Activated T-helper 2 cell treated with anti-CD3 and anti-CD28 coated beads, Interferon-gamma antibody, Interleukin-2, Interleukin-4, amounts not matched to agents 10 μg/mL and 5 μg/mL and 100 μg/mL, durations not matched to agents 14 hours and 24 hours and 36 hours (primary cell): ENCODE data around the gene FBXO24. TPM values are rescaled to one million over a fixed set of nuclear protein-coding genes. Genes with fewer than 3 reads are reported as not detected.
"Not testable (repeated sequence)": the region's sequence is repeated elsewhere in the genome, so short reads cannot be mapped to it uniquely, and the experiment has no call there.

Experiments used
- DNase-seq: peaks from one replicate; pipeline ENCODE4 v3.0.0; 2021; ENCODE audit warnings: low spot score
- H3K27ac Mint-ChIP-seq: one replicate; pipeline ENCODE4 v1.8.0; 2021; ENCODE audit warnings: mixed read lengths
- H3K27me3 Mint-ChIP-seq: one replicate; pipeline ENCODE4 v1.8.0; 2021; ENCODE audit warnings: low read depth, mixed read lengths
- H3K36me3 Mint-ChIP-seq: one replicate; pipeline ENCODE4 v1.8.0; 2021; ENCODE audit warnings: low read depth, mixed read lengths
- H3K4me1 Mint-ChIP-seq: one replicate; pipeline ENCODE4 v1.8.0; 2021; ENCODE audit warnings: low read depth, mixed read lengths
- H3K4me3 Mint-ChIP-seq: one replicate; pipeline ENCODE4 v1.8.0; 2021; ENCODE audit warnings: low read depth, mild to moderate bottlenecking, moderate library complexity, mixed read lengths
- H3K9me3 Mint-ChIP-seq: one replicate; pipeline ENCODE4 v1.8.0; 2021; ENCODE audit warnings: mixed read lengths
- intact Hi-C: fragments of 100-400 bp; cut with micrococcal nuclease; formaldehyde crosslinking; loops from one replicate; pipeline ENCODE4 v1.15.1; 2023
- total RNA-seq: library from RNA; stranded (reverse); gene quantifications from 2 replicates; pipeline ENCODE4 v1.2.3, GENCODE V29; 2022

Gene FBXO24
- total RNA-seq, 1 donor from 2014 or later = 0.91 TPM

DNA sequence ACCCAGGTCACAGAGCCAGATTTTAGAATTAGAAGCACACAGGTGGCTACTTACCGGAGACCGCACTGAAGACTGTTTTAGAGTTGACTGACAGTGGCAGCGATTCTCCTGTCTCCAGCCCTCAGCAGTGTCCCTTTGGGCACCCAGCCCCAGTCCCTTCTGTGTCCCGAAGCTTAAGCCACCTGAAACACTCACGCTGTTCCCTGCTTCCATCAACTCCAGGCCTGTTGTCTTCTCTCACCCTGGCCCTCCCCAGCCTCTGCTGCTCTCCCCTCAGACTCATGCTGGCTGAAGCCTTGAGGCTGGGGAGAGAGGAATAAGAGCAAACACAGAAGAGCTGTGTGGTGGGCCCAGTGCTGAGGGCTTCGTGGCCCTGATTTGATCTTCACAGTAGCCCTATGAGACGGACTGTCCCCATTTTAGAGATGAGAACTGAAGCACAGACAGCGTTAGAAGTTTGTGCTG lies 23.0 kb upstream of the FBXO24 start:
- intact Hi-C loops = loop anchor here (5.0 kb wide), 1 partner anchor 129 kb away; the partner anchor contains the start of gene GIGYF1
- H3K36me3 Mint-ChIP-seq = peaks cover 38% of the 10 kb centered on the region
- no peak overlapping the region for H3K4me3 Mint-ChIP-seq

DNA sequence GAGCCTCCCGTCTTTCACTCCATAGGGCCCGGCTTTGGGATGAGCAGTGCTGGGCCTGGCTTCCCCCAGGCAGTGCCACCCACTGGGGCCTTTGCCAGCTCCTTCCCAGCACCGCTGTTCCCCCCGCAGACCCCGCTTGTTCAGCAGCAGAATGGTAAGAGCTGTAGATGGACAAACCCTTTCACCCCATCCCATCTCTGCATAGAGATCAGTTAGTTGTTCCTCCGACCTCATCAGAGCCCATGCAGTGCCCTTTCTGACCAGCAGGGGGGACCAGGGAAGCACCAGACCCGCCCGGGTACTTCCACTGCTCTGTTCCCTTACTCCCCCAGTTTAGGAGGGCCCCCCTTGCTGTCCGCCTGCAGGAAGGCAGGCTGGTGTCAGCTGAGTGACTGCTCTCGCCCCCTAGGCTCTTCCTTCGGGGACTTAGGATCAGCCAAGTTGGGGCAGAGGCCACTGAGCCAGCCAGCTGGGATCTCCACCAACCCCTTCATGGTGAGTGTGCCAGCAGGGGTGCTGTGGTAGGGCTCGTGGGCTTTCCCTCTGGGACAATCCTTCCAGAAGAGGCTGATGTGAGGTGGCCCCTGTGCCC lies 22.2 kb upstream of the FBXO24 start:
- Mint-ChIP-seq H3K4me3 (no peak overlapping the region), H3K36me3 (peaks cover 38% of the 10 kb centered on the region), H3K27ac (no peak overlapping the region), H3K27me3 (no peaks in the 10 kb centered on the region), H3K9me3 (no peaks in the 10 kb centered on the region), H3K4me1 (peaks cover 10% of the 10 kb centered on the region)
- DNase-seq = peak; percentile 72
- intact Hi-C loops = loop anchor here (5.0 kb wide), 1 partner anchor 128 kb away; the partner anchor contains the start of gene GIGYF1

More for the DNA sequence above, 23.0 kb upstream of the FBXO24 start:
- no peaks in the 10 kb centered on the region for H3K9me3 Mint-ChIP-seq
- H3K27me3 Mint-ChIP-seq = no peaks in the 10 kb centered on the region
- DNase-seq = no peak
- H3K27ac Mint-ChIP-seq = no peak overlapping the region
- peaks cover 5% of the 10 kb centered on the region for H3K4me1 Mint-ChIP-seq

DNA sequence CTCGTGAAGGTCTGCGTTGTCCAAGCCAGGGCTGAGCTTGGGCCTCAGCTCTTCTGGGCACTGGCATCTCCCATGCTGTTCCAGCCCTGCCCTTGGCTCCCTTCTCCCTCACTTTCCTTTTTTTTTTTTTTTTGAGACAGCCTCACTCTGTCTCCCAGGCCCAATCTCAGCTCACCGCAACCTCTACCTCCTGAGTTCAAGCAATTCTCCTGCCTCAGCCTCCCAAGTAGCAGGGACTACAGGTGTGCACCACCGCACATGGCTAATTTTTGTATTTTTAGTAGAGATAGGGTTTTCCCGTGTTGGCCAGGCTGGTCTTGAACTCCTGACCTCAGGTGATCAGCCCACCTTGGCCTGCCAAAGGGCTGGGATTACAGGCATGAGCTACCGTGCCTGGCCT lies 21.7 kb upstream of the FBXO24 start:
- H3K36me3 Mint-ChIP-seq = peaks cover 33% of the 10 kb centered on the region
- not testable (repeated sequence) for H3K4me3 Mint-ChIP-seq, H3K9me3 Mint-ChIP-seq, H3K27me3 Mint-ChIP-seq, DNase-seq
- intact Hi-C loops = loop anchor here (5.0 kb wide), 1 partner anchor 128 kb away; the partner anchor contains the start of gene GIGYF1
- peak overlapping the region; percentile 46 for H3K27ac Mint-ChIP-seq
- H3K4me1 Mint-ChIP-seq = peaks cover 15% of the 10 kb centered on the region

DNA sequence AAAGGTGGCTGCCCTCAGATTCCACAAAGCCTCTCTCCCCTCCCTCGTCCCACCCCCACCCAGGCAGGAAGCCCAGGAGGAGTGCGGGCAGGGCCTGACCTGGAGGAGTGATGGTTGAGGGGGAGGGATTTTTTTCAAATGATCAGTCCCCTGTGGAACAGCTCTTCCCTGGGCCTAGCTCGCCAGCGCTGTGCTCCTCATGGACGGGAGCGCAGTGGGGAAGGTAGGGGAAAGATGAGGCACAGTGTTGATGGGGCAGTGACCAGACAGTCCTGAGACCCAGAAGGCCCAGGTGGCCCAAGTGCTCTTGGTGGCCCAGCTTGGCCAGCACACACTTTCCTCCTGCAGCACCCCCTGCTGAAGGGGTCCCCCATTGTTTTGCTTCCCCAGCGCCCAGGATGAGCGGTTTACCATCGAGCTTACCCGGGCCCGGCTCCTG lies 21.0 kb upstream of the FBXO24 start:
- intact Hi-C loops = no loop called here
- DNase-seq = no peak
- no peaks in the 10 kb centered on the region for H3K27me3 Mint-ChIP-seq
- H3K9me3 Mint-ChIP-seq = no peaks in the 10 kb centered on the region
- peaks cover 30% of the 10 kb centered on the region for H3K36me3 Mint-ChIP-seq
- H3K4me1 Mint-ChIP-seq = peaks cover 16% of the 10 kb centered on the region
- no peak overlapping the region for H3K27ac Mint-ChIP-seq
- no peak overlapping the region for H3K4me3 Mint-ChIP-seq

DNA sequence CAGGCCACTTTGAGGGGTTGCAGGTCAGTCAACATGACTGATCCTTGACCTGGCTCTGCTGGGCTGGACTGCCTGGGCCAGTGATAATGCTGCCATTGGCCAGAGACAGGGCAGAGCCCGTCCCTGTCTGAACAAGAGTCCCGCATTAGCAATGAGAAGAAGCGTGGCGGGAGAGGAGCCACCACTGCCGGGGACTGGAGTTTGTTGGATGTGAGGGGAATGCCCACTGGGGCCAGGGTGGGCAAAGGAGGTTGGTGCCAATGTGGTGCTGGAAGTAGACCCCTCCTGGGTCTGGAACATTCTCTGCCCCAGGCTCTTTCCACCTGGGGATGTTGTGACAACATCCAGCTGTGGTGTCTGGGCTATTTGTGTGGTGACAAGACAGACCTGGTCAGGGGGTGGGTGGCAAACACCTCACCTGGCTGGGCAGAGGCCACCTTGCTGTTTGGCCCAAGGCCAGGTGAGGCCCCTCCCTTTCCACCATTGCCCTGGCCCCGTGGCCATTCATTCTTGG lies 20.1 kb upstream of the FBXO24 start:
- Mint-ChIP-seq H3K4me1 (peaks cover 16% of the 10 kb centered on the region), H3K4me3 (no peak overlapping the region), H3K9me3 (no peaks in the 10 kb centered on the region), H3K36me3 (peaks cover 25% of the 10 kb centered on the region), H3K27me3 (no peaks in the 10 kb centered on the region), H3K27ac (no peak overlapping the region)
- DNase-seq = no peak
- intact Hi-C loops = no loop called here

DNA sequence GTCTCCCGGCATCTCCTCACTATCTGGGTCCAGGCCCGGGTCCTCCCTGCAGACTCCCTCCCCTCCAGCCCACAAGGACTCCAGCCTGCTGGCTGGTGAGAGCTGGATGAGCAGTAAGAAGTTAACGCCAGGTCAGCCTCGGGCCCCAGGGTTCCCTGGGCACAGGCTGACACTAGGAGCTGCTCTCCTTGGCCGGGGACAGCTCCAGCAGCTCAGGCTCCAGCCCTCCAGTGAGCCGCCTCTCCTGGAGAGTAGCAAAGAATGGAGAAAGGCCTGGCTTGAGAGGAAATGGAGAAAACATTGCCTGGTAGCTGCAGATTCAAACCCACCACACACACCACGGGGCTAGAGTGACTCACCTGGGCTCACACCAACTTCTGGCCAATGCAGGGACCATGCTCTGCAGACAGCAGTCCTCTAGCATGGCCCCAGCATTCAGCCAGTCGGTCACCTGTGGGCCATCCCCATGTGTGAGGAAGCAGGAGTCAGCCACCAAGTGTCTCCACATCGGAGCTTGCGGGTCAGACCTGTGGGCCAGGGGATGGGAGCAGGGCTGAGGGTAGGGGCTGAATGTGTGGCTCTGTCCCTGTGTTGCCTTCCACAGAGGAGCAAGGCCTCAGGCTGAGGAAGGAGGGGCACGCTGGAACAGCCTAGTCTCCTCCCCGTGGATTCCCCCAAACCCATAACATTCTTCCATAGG lies 18.9 kb upstream of the FBXO24 start:
- H3K4me1 Mint-ChIP-seq = peaks cover 20% of the 10 kb centered on the region
- no peak overlapping the region for H3K27ac Mint-ChIP-seq
- no peak for DNase-seq
- no peaks in the 10 kb centered on the region for H3K27me3 Mint-ChIP-seq
- H3K9me3 Mint-ChIP-seq = no peaks in the 10 kb centered on the region
- intact Hi-C loops = no loop called here
- H3K4me3 Mint-ChIP-seq = no peak overlapping the region
- H3K36me3 Mint-ChIP-seq = peaks cover 25% of the 10 kb centered on the region

DNA sequence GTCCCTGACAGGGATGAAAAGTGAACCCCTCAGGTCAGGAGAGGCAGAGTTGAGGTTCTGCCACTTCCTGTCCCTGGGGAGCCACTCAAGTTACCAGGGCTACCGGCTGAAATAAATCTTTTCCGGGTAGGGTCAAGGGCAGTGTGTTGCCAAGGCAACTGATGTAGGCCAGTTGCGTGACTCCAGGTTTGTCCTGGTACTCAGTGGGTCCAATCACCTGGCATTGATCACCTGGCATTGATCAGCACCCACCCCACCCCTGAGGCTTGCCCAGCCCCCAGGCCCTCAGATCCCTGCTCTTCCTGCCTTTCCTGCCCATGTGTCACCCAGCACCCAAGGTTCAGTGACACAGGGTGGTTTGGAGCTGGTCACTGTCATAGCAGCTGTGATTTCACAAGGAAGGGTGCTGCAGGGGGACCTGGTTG lies 18.4 kb upstream of the FBXO24 start:
- Mint-ChIP-seq H3K9me3 (no peaks in the 10 kb centered on the region), H3K4me3 (no peak overlapping the region), H3K27me3 (no peaks in the 10 kb centered on the region), H3K27ac (peak overlapping the region; percentile 42), H3K4me1 (peaks cover 20% of the 10 kb centered on the region), H3K36me3 (peaks cover 21% of the 10 kb centered on the region)
- no peak for DNase-seq
- intact Hi-C loops = loop anchor here (2.0 kb wide), 1 partner anchor 19 kb away; the partner anchor contains the start of genes FBXO24 and LRCH4

DNA sequence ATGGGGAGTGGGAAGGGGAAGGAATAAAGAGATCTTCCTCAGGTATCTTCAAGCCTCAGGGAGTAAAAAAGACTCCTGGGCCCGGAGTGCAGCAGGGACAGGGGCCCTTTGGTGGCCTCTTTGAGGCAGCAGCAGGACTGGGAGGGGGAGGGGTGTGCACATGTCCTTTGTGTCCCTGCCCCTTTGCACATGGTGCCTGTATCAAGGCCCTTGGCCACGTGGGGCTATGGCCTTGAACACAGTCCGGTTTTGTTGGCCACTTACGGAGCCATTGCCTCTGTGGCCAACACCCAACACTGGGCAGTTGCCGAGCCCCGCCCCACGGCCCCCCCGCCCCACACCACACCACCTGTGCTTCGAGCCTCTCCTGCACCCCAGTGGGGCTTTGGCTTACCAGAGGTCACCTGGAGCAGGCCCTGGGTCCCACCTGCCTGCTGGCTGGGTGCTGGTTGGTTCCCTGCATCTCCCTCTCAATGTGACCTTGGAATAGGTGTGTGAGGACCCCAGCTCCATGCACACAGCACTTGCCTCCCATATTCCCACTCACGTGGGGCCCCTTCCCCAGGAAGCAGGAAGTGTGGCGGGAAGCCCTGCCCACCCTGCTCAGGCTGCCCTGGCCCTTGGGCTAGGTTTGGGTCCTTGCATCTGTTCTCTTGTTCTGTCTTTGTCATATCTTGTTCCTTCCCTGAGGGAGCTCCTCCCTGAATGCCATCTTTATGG lies 17.8 kb upstream of the FBXO24 start:
- H3K4me1 Mint-ChIP-seq = peaks cover 20% of the 10 kb centered on the region
- no peaks in the 10 kb centered on the region for H3K9me3 Mint-ChIP-seq
- H3K27me3 Mint-ChIP-seq = no peaks in the 10 kb centered on the region
- no peak overlapping the region for H3K4me3 Mint-ChIP-seq
- intact Hi-C loops = loop anchor here (2.0 kb wide), 1 partner anchor 18 kb away; the partner anchor contains the start of genes FBXO24 and LRCH4
- H3K27ac Mint-ChIP-seq = peak overlapping the region; percentile 42
- peaks cover 18% of the 10 kb centered on the region for H3K36me3 Mint-ChIP-seq
- DNase-seq = no peak

DNA sequence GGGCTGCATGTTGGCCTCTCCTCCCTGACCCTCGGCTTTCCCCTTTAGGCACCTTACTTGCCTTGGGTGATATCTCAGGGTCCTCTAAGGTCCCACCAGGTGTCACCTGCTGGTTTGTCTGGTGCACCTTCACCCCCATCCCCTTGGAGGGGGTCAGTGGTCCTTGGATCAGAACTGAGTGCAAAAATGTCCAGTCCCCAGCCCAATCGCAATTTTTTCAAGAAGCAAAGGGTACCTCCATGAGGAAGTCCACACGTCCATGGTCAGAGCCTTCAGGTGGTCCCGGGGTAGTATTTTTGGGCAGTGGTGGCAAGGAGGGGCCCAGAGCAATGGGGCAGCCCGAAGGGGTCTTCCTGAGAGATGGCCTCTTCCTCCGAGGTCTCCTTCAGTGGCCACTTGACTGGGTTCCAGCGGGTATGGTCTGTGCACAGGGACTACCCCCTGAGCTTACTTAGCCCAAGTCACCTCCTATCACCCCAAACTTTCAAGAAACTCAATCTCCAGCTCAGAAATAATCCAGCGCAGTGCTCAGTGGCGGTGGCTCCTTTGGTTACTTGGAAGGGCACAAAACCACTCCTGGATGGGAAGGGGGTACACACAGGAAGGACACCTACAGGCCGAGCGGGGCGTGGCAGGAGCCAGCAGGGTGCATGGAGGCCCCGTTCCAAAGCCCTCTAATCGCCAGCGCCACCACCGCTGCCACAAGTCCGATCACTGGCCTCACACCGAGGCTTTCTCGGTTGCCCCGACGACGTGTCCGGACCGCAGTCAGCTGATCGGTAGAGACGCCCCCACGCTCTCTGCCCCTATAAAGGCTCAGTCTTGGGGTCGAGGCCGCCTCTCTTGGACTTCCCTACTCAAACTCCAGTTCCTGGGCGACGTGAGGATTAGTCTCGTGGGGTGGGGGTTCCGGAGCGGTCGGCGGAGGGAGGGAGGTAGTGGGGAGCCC lies 17.0 kb upstream of the FBXO24 start:
- Mint-ChIP-seq H3K4me1 (peaks cover 20% of the 10 kb centered on the region), H3K27me3 (no peaks in the 10 kb centered on the region), H3K36me3 (peaks cover 11% of the 10 kb centered on the region), H3K9me3 (no peaks in the 10 kb centered on the region), H3K4me3 (no peak overlapping the region), H3K27ac (no peak overlapping the region)
- peak; percentile 30 for DNase-seq
- intact Hi-C loops = loop anchor here (2.0 kb wide), 1 partner anchor 18 kb away; the partner anchor contains the start of genes FBXO24 and LRCH4

DNA sequence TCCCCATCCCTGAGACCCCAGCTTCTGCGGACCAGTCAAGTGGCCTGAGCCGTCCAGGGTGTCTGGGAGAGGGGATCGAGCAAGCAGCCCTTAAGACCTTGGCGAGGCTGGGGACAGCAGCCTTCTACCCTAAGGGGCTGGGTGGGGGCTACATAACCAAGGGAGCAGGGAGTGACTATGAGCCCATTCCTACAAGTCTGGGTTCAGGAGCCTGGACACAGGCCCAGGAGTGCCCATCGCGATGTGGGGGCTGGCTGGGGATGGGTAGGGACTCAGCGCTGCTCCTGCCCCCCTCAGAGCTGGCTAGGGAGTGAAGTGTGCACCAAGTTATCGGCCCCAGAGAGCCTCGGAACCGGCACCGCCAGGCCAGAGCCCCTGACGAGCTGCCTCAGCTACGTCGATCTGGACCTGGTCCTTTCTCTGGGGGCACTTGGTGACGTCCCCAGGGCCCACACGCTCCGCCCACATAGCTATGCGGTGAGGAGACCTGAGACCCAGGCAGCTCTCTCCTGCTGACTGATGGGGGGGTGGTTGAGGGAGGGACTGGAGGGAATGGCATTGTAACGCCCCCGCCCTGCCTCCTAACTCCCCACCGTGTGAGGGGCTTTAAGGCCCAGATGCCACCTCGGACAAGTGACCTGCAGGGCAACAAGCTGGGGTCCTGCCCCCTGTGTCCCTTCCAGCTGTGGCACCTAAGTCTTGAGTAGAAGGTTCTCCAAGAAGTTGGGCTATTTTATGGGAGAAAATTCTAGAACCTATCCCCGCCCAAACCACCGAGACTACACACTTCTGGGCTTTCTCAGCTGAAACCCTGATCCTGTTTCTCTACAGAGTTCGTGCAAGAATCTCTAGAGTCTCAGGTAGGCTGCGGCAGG lies 14.9 kb upstream of the FBXO24 start:
- Mint-ChIP-seq H3K4me1 (peaks cover 20% of the 10 kb centered on the region), H3K27ac (no peak overlapping the region), H3K36me3 (peaks cover 14% of the 10 kb centered on the region), H3K9me3 (no peaks in the 10 kb centered on the region), H3K4me3 (no peak overlapping the region), H3K27me3 (no peaks in the 10 kb centered on the region)
- DNase-seq = no peak
- intact Hi-C loops = no loop called here

DNA sequence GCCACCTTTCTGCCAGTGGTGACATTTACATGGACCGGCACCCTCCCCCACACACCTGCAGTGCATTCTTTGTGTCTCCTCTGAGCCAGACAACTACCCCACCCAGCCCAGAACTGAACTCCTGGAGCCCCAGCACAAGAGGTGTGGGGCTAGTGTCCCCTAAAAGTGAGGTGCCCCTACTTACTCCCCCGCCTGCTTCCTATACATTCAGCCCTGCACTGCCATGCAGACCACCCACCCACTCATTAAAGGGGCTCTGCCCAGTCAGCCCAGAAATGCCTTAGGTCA lies 14.4 kb upstream of the FBXO24 start:
- Mint-ChIP-seq H3K4me1 (peaks cover 20% of the 10 kb centered on the region), H3K9me3 (no peaks in the 10 kb centered on the region), H3K36me3 (peaks cover 19% of the 10 kb centered on the region), H3K27me3 (no peaks in the 10 kb centered on the region), H3K4me3 (no peak overlapping the region), H3K27ac (no peak overlapping the region)
- DNase-seq = no peak
- intact Hi-C loops = no loop called here
